ENCODE data around the gene NCOR2. TPM values are rescaled to one million over a fixed set of nuclear protein-coding genes. Genes with fewer than 3 reads are reported as not detected.

Gene NCOR2
- polyA plus RNA-seq, 1 donor, result 74.0 TPM

DNA sequence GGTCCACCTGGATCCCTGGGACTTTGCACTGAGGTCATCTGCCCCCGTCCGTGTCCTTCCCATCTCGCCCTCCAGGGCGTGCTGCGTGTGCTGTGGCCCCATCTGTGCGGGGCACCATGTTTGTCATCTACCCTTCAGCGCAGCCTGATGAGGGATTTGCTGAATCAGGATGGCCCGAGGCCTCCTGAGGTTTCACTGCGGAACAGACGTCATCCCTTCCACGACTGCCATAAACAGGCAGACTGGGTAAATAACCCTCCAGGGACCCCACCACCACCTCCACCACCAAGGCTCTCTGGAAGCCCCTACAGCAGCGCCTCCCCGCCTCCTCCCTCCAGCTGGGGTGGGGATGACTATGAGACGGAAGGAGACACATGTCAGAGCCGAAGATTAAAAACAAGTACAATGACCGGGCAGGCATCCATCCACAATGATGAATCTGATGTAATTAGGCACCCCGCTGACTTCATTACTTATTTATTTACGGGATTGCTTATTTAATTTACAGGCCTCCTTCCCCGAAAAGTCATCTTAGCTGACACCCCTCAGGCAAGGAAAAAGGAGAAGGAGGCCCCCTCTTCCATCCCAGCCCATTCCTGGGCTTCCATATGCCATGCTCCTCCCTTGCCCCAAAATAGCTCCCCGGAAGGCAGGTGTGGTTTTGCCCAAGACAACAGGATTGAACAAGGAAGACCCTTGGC is 39.4 kb downstream of the NCOR2 start:
- DNase-seq, result no peak

DNA sequence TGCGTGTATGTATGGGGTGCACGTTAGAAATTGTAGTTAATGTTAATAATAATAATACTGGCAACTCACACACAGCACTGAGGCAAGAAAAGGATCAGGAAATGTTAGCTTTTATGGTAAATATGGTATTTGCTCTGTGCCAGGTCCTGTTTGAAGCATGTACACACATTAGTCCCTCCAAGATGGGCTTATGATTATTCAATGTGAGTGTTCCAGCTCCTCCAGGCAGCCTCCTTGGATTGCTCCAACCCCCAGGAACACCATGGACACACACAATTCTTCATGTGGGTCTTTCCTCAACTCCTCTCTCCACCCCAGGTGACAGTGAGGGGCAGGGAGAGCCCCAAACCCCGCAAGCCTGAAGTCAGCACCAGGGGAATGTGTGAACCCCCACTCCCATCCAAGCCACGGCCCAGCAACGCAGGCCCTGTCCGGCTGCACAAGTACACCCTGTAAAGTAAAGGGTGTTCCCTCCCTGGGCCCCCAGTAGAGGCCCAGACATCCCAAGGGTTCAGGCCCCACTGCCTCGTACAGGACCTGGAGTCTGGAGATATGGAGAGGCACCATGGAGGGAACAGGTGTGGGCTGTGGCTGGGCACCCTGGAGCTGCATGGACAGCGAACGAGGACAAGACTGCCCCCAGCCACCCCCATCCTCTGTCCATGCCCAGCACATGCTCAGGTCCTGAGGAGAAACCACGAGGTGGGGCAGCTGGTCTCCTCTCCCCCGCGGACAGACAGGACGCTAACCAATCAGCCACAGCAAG is 41.3 kb downstream of the NCOR2 start:
- no peak for DNase-seq

DNA sequence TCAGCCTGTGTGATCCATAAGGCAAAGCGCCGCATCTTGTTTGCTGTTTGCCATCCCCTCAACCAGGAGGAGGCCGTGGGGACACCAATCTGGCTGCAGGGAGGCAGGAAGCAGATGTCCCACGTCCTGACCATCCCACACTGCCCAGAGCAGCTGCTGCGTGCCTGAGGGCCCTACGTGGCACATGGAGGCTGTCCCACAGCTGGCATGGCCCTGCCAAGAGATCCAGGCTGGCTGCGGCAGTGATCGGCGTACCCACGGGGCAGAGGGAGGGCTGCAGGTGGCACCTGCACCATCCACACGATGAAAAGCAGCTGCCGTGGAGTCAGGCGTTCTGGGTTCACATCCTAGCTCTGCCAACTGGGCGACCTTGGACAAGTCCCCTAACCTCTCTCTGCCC is 42.0 kb downstream of the NCOR2 start:
- no peak for DNase-seq

DNA sequence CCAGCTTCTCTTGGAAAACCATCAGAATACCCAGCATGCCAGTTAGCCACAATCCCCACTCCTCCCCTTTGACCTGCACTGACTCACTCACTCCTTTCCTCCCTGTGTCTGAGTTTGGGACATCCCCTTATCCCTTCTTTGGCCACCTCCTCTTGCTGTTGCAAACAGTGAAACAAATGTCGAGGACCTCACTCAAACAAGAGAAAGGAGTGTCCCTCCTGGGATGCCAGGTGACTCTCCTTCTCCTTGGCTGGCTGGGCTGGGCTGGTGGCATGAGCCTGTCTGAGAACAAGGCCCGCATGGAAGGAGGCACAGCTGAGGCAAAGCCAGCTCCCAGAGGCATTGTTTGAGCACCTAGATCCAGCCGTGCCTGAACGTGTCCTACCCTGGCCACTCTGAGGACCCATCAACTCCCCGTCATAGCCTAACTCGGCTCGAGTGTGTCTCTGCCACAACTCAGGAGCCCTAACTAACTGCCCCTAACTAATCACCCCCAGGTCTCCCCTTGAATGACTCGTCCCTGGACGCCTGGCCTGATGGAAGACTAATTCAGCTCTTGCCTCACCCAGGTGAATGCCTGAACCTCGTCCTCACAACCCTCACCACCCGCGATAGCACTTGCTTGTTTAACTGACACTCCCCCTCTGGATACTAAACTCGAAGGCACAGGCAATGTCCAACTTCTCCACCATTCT is 43.0 kb downstream of the NCOR2 start:
- DNase-seq, result no peak

DNA sequence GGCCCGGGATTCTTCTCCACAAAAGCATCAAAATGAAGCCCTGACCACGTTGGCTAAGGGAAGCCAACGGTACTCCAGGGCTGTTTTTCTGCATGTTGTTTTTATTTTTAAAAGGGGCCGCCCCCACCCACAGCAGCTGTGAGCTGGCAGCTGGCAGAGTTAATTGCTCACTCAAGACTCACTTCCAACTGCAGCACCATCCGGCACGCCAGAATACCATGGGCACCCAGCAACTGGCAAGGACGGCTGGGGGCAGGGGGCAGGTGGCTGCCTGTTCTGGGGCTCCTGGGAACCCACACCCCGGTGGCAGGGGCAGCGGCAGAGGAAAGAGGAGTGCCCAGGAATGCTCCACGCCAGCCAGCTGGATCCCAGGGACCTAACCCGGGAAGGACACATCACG is 44.3 kb downstream of the NCOR2 start:
- DNase-seq, result no peak

DNA sequence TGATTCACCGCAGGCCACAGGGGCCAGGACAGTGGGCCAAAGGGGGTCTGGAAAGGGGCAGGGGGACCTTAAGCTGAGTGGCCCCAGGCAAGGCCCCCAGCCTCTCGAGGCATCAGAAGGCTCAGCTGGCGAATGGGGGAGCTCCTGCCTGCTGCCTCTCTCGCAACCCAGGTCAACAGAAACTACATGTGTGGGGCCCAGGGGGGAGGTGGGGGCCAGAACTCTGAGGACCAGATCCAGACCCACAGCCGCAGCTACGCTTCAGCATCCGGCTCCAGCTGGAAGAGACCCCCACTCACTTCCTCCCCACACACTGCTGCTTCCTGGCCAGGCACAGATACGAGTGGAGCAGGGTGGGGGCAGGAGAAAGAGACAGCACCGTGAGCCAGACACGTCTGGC is 46.5 kb downstream of the NCOR2 start:
- no peak for DNase-seq

DNA sequence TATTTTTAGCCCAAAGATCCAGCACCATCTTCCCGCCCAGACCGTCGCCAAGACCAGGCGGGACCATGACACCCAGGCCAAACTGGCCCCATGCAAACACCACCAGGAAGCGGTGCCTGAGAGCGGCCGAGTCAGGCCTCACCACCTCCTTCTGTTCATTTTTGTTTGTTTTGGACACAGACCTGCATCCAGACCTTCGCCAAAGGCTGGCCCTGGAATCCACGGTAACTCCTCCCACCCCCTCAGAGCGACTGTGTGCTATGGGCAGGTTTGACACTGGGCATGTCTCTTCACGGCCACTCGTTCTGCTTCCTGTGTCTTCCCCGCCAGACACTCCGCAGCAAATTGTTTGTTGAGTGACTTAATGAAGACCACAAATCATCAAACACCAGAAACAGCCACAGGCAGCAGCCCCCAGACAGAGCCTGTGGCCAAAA is 47.1 kb downstream of the NCOR2 start:
- DNase-seq, result no peak

DNA sequence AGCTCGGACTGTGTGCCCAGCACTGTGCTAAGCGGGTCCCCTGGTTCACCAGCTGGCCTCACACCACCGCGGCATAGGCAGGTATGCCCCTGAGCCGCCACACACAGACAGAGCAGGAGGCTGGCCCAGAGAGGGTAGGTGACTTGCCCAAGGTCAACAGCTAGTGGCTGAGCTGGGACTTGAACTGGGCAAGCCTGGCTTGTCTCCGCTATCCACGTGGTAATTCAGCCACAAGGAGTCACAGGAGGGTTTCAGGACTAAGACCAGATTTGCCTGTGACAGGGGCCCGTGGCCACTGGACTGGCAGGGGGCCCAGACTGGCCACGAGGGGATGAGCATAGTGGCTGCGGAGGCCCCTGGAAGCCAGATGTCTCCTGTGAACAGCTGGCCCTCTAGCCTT is 47.7 kb downstream of the NCOR2 start:
- no peak for DNase-seq

DNA sequence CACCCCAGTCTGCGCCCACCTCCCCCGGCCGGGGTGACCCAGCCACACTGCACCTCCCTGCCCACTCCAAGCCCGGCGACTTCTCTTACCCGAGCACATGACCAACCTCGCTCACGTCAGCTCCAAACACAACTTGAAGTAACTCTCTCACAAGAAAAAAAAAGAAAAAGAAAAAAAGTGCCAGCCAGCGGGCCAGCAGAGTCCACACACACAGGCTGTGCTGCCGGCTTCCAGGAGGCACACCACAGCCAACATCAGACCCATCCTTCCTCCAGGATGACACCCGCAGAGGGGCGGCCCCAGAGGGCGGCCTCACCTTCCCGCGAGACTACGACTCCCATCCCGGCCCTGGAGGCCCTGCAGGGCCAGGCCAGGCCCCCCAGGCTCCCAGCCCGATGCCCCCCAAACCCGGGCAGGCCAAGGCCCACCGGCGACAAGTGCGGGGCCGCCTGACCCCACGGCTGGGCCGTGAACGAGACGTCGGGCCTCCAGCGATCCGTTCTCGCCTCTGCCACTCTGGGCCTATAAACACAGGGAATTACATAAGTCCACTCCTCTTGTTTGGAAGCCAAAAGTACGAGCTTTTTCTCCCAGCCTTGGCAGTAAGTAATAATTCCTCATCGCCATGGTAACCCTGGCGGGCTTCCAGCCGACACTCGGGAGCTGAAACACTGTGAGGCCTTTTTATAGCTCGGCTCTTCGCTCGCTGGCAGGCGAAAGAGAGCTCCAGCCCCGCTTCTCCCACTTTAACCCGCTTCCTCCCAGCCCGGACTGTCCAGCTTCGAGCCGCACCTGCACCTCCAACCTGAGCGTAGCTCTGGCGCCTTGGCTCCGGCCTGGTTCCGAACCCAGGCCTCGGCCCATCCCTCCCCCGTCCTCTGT is 49.1 kb downstream of the NCOR2 start:
- DNase-seq, result peak; percentile 99

Measured in left kidney (tissue), 2 donors.